ENCODE data around the gene ZNF831.

The ZNF831 gene

DNA sequence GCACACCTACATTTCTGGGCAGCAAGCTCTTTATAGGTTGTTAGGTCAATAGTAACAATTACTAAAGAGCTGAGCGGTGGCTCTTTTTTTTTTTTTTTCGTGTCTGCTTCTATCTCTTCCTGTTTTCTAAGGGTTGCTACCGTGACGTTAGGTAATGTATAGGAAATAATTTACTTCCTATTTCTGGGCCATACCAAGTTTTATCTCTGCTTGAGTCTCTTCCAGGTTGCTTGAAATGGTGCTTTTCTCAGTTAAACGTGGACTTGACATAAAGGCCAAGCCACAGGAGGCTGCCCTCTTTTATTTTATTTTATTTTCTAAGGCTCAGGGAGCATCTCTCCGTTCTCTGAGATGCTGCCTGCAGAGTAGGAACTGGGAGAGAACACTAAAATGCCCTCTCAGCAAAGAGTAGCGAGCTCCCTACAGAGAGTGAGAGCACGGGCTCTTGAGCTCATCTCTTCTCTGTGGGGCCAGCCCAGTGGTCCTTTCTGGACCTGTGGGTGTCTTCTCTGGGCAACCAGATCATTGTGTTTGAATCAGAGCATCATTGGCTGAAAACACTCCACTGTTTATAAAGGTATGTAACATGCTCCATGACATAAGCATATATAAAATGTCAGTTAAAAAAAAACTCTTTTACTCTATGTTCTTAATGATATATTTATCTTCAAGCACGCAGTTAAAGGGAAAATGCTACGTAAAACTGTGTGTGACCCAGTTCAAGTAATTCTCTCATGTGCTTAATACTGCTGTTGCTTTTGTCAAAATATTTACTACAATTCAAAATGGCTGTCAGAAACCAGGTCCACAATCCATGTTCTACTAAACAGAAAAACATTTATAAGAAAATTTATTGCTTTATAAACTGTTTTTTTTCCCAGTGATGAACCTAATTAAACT is at the start of gene ZNF831:
ZNF831 (plus strand) TSS at position 191 of the 900 bp plus-strand sequence. CDS start 27,199 bp downstream, outside the sequence.
- H3K27me3 ChIP-seq (replicated peaks; ENCODE audit: control insufficient read depth, insufficient read depth, low read length): peaks cover 18% of the 10 kb centered on the region
- H3K9ac ChIP-seq (ENCODE audit: low read length): no peak within 1 kb of the TSS
- H3K9me3 ChIP-seq (ENCODE audit: control insufficient read depth, low read length): peaks cover under 1% of the 10 kb centered on the region
- H3K4me1 ChIP-seq (ENCODE audit: control insufficient read depth, insufficient read depth, low read length): peaks cover 7% of the 10 kb centered on the region
- no peaks in the 10 kb centered on the region for H3K36me3 ChIP-seq (ENCODE audit: control insufficient read depth, insufficient read depth, low read length, severe bottlenecking)
- H3K4me3 ChIP-seq (ENCODE audit: low read length): no peak within 1 kb of the TSS
- no peak for DNase-seq (ENCODE audit: low read depth)

DNA sequence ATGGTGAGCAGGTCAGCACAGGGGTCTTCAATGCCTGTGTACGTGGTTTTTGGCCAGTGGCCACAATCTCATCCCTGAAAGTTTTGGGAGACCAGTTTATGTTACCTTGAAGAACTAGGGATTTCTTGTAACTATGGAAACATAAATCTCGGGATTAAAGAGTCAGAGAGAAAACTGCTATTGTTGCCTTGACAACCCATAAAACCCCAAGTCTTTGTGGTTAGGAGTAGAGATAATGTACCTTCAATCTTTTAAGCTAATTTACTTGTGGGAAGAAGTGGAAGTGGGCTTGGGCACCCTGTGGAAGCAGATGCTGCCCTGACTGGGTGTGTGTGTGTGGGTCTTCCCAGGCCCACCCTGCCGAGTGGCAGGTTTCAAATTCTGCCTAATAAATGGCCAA is 46.1 kb upstream of the ZNF831 start:
- Histone ChIP-seq H3K4me1 (ENCODE audit: control insufficient read depth, insufficient read depth, low read length) (peaks cover 3% of the 10 kb centered on the region), H3K36me3 (ENCODE audit: control insufficient read depth, insufficient read depth, low read length, severe bottlenecking) (no peaks in the 10 kb centered on the region), H3K27me3 (replicated peaks; ENCODE audit: control insufficient read depth, insufficient read depth, low read length) (peaks cover 19% of the 10 kb centered on the region), H3K9ac (ENCODE audit: low read length) (no peak overlapping the region), H3K9me3 (ENCODE audit: control insufficient read depth, low read length) (peaks cover 15% of the 10 kb centered on the region), H3K4me3 (ENCODE audit: low read length) (no peak overlapping the region)
- no peak for DNase-seq (ENCODE audit: low read depth)

DNA sequence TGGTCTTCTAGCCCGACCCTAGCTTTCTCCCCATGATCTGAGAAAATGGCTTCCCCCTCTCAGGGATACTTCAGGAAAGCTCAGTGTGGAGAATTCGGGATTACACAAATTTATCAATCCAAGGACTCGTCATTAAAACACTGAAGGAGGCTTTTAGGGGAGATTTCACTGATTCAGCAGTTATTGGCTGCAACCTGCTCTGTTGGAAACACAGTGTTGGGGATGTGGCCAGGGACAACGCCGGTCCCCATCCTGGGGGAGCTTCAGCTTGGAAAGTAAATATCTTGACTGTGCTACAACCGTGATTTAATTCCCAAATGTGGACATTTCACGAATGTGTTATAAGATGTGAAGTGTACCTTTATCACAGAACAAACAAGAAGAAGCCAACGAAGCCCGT is 44.8 kb upstream of the ZNF831 start:
- Histone ChIP-seq H3K4me3 (ENCODE audit: low read length) (no peak overlapping the region), H3K27me3 (replicated peaks; ENCODE audit: control insufficient read depth, insufficient read depth, low read length) (peaks cover 21% of the 10 kb centered on the region), H3K4me1 (ENCODE audit: control insufficient read depth, insufficient read depth, low read length) (peaks cover 3% of the 10 kb centered on the region), H3K9me3 (ENCODE audit: control insufficient read depth, low read length) (peaks cover 10% of the 10 kb centered on the region), H3K36me3 (ENCODE audit: control insufficient read depth, insufficient read depth, low read length, severe bottlenecking) (no peaks in the 10 kb centered on the region), H3K9ac (ENCODE audit: low read length) (no peak overlapping the region)
- no peak for DNase-seq (ENCODE audit: low read depth)

DNA sequence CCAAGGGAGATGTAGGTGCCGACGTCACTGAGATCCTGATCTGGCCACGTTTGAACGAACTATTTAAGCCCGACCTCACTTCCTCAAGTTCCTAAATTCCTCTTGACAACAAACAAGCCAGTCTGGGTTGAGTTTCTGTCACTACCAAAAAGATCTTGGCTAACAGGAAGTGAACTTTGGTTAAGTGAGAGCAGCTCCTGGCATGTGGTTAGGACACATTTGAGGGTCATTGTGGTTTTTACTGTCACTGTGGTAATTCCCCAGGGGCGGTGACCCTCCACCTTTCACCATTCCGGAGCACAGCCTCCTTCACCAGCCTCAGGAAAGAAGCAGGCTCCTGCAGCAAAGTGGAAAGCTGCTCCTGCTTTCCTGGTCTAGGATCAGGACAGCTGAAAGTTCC is 43.1 kb upstream of the ZNF831 start:
- Histone ChIP-seq H3K9me3 (ENCODE audit: control insufficient read depth, low read length) (peaks cover 10% of the 10 kb centered on the region), H3K4me1 (ENCODE audit: control insufficient read depth, insufficient read depth, low read length) (peaks cover 3% of the 10 kb centered on the region), H3K4me3 (ENCODE audit: low read length) (no peak overlapping the region), H3K9ac (ENCODE audit: low read length) (no peak overlapping the region), H3K36me3 (ENCODE audit: control insufficient read depth, insufficient read depth, low read length, severe bottlenecking) (no peaks in the 10 kb centered on the region), H3K27me3 (replicated peaks; ENCODE audit: control insufficient read depth, insufficient read depth, low read length) (peaks cover 27% of the 10 kb centered on the region)
- DNase-seq (ENCODE audit: low read depth): no peak

DNA sequence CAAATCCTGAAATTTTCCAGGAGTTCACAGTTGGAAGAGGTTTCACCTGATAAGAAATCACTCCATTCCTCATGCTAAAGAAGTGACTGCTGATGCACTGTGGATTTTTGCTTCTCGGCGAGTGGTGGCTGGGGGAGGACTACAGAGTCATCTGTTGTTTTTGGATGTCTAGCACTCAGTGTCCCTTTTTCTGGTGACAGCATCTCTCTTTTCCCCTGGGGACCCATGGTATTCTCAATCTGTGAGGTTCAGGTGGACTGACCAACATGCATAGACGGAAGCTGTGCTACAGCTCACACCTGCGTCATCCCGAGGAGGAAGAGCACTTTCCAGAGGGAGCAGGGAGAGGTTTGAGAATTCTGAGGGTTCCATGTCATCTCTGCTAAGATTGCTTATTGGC is 42.7 kb upstream of the ZNF831 start:
- Histone ChIP-seq H3K4me3 (ENCODE audit: low read length) (no peak overlapping the region), H3K27me3 (replicated peaks; ENCODE audit: control insufficient read depth, insufficient read depth, low read length) (peaks cover 27% of the 10 kb centered on the region), H3K36me3 (ENCODE audit: control insufficient read depth, insufficient read depth, low read length, severe bottlenecking) (no peaks in the 10 kb centered on the region), H3K9me3 (ENCODE audit: control insufficient read depth, low read length) (peaks cover 10% of the 10 kb centered on the region), H3K4me1 (ENCODE audit: control insufficient read depth, insufficient read depth, low read length) (peaks cover 3% of the 10 kb centered on the region), H3K9ac (ENCODE audit: low read length) (no peak overlapping the region)
- DNase-seq (ENCODE audit: low read depth): no peak

DNA sequence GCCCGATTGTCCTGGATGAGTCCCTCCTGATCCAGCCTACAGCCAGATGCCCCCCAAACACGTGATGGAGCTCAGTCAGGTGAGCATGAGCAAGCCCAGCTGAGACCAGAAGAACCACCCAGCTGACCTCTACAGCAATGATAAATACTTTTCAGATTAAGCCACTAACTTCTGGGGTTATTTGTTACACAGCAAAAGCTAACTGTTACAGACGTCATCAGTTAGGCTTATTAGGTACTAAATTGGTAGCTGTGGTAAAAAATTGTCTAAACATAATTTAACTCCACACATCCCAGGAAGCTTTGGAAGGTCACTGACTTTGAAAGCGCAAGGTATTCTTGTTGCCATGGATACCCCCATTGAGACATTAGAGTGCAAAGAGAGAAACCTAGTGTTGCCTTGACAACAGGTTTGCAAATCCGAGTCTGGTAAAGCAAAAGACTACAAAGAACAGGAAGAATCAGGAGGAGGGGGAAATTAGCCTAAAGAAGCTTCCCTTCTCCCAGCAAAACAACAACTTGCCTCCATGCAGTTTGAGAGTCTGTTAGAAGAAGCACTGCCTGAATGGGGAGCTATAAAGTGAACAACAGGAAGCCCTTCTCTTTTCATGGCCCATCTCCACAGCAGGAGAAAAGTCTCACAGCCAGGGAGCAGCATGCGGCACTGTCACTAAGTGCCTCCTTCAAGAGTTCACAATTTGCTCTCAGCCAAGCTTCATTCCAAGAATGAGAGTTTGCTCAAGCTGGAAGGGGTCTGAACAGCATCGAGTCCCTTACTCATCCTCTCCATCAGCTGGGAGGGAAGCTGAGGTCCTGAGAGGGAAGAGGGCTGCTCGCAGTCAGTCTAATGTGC is 41.7 kb upstream of the ZNF831 start:
- H3K27me3 ChIP-seq (replicated peaks; ENCODE audit: control insufficient read depth, insufficient read depth, low read length): peaks cover 27% of the 10 kb centered on the region
- DNase-seq (ENCODE audit: low read depth): no peak
- no peak overlapping the region for H3K9ac ChIP-seq (ENCODE audit: low read length)
- H3K4me3 ChIP-seq (ENCODE audit: low read length): no peak overlapping the region
- no peaks in the 10 kb centered on the region for H3K36me3 ChIP-seq (ENCODE audit: control insufficient read depth, insufficient read depth, low read length, severe bottlenecking)
- H3K4me1 ChIP-seq (ENCODE audit: control insufficient read depth, insufficient read depth, low read length): peaks cover 3% of the 10 kb centered on the region
- peaks cover 10% of the 10 kb centered on the region for H3K9me3 ChIP-seq (ENCODE audit: control insufficient read depth, low read length)

DNA sequence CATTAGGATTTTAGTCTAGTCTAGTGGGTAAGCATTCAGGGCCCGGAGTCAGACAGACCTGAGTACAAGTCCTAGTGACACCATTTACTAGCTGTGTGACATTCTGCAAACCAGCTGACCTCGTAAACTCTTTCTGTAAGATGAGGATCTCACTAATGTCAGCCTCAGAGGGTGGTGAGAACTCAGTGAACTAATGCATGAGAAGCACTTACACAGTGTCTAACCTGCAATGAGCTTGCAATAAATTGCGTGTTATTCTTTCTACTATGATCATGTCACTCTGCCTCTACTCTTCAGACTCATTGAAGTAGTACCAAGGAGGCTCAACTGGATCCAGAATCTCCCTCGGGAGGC is 41.1 kb upstream of the ZNF831 start:
- DNase-seq (ENCODE audit: low read depth): no peak
- Histone ChIP-seq H3K27me3 (replicated peaks; ENCODE audit: control insufficient read depth, insufficient read depth, low read length) (peaks cover 27% of the 10 kb centered on the region), H3K4me3 (ENCODE audit: low read length) (no peak overlapping the region)

DNA sequence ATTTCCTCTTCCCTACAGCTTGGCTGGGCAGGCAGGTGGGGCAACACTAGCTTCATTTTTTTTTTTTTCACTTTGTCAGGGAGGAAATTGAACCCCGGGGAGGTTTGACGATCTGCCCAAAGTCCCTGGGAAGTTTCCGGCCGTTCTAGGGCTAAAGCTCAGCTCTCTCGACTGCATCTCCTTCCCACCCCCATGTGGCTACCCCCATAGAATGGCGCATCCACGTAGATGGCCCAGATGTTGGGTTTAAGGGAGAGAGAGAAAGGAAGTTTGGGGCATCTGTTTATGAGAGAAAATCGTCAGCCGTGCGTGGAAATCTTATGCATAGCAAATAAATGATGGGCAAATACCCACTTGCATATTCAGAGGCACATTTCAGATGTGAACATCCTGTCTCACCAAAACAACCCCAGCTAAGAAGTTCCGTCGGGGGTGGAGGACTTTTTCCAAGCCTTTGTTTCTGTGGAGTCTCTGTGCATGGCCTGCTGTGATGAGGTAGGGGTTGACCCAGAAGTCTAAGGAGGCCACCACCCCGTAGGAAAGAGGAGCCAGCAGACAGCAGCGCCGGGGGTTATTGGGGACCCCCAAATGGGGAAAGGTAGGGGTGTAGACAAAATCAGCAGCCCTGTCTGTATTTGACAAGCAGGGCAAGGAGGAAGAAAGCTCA is 40.5 kb upstream of the ZNF831 start:
- Histone ChIP-seq H3K4me1 (ENCODE audit: control insufficient read depth, insufficient read depth, low read length) (peaks cover 3% of the 10 kb centered on the region), H3K4me3 (ENCODE audit: low read length) (no peak overlapping the region), H3K36me3 (ENCODE audit: control insufficient read depth, insufficient read depth, low read length, severe bottlenecking) (no peaks in the 10 kb centered on the region), H3K27me3 (replicated peaks; ENCODE audit: control insufficient read depth, insufficient read depth, low read length) (peaks cover 27% of the 10 kb centered on the region), H3K9me3 (ENCODE audit: control insufficient read depth, low read length) (peaks cover 10% of the 10 kb centered on the region), H3K9ac (ENCODE audit: low read length) (no peak overlapping the region)
- no peak for DNase-seq (ENCODE audit: low read depth)

More for the DNA sequence above, 41.1 kb upstream of the ZNF831 start:
- H3K9ac ChIP-seq (ENCODE audit: low read length): no peak overlapping the region
- H3K9me3 ChIP-seq (ENCODE audit: control insufficient read depth, low read length): peaks cover 10% of the 10 kb centered on the region
- peaks cover 3% of the 10 kb centered on the region for H3K4me1 ChIP-seq (ENCODE audit: control insufficient read depth, insufficient read depth, low read length)
- H3K36me3 ChIP-seq (ENCODE audit: control insufficient read depth, insufficient read depth, low read length, severe bottlenecking): no peaks in the 10 kb centered on the region

DNA sequence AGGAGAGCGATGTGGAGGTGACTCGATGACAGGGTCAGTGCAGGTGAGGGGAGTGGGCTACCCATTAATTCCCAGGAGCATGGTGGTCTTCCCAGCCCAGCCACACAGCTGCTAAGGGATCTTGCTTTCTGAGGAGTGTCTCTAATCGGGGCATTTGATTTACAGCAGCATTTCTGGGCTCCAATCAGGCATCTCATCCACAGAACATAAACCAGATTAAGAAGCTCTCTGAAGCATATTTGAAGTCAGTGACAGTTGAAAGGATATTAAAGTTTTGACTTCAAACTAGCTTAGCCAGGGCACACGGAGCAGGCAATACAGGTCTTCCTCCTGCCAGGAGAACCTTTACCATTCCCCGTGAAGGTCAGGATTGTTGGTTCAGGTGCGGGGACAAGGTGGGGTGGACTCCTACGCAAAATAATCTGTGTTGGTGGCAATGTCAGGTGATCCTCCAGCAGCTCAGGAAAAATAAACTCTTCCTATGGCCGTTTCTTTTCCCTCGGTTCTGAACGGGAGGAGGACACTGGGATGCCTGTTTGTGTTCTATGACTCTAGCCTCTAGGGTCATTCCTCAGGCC is 39.9 kb upstream of the ZNF831 start:
- Histone ChIP-seq H3K9me3 (ENCODE audit: control insufficient read depth, low read length) (peaks cover 10% of the 10 kb centered on the region), H3K27me3 (replicated peaks; ENCODE audit: control insufficient read depth, insufficient read depth, low read length) (peaks cover 21% of the 10 kb centered on the region), H3K36me3 (ENCODE audit: control insufficient read depth, insufficient read depth, low read length, severe bottlenecking) (no peaks in the 10 kb centered on the region), H3K9ac (ENCODE audit: low read length) (no peak overlapping the region), H3K4me3 (ENCODE audit: low read length) (no peak overlapping the region), H3K4me1 (ENCODE audit: control insufficient read depth, insufficient read depth, low read length) (peaks cover 3% of the 10 kb centered on the region)
- DNase-seq (ENCODE audit: low read depth): no peak

DNA sequence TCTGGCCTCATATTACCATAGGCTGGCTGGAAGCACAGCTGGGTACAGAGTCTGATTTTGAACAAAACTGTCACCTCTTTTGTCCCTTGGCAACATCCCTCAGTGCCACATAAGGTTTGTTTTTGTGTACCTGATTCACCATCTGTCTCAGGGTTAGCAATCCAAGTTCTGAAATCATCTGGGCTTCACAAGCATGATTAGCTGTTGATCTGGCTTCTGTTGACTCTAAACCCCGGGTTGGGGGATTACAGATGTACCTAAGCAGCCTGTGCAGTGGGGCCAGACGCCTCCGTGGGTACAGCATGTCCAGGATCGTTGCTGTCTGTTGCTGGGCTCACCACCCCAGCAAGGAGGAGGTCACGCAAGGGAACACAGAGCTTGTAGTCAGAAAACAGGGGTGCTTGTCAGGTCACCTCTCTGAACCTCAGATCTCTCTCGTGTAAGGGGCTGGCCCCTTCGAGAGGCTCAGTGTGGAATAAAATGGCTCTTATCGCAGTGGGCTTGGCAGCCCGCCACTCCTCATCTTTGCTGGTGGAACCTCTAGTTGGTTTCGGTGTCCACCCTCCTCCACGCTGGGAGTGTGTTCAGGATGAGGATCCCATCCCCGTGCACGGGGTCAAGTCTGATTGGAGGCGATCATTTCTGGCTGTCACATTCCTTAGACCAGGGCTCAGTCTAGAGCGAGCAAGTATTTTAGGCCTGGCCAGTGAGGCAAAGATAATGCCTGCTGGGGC is 39.2 kb upstream of the ZNF831 start:
- Histone ChIP-seq H3K9me3 (ENCODE audit: control insufficient read depth, low read length) (peaks cover 10% of the 10 kb centered on the region), H3K27me3 (replicated peaks; ENCODE audit: control insufficient read depth, insufficient read depth, low read length) (peaks cover 15% of the 10 kb centered on the region), H3K36me3 (ENCODE audit: control insufficient read depth, insufficient read depth, low read length, severe bottlenecking) (no peaks in the 10 kb centered on the region), H3K9ac (ENCODE audit: low read length) (no peak overlapping the region), H3K4me3 (ENCODE audit: low read length) (no peak overlapping the region), H3K4me1 (ENCODE audit: control insufficient read depth, insufficient read depth, low read length) (peaks cover 3% of the 10 kb centered on the region)
- no peak for DNase-seq (ENCODE audit: low read depth)
